Mammary epithelial cell (primary cell): ENCODE data around the gene SRGN.

Experiments
- CTCF ChIP-seq, 2 donors: IDR thresholded peaks in 1 of 2; conservative IDR thresholded peaks in 1 of 2; 2 replicates each; pipeline ENCODE4 v1.5.1; 2011 to 2012; ENCODE audit warnings: inconsistent platforms in 2 of 2, low read length in 2 of 2, mild to moderate bottlenecking in 2 of 2, control low read depth in 1 of 2, low read depth in 1 of 2; ENCODE audit not compliant: insufficient read depth in 1 of 2; ENCODE audit errors: extremely low read depth in 1 of 2
- EZH2 ChIP-seq: IDR thresholded peaks from 2 replicates; pipeline ENCODE4 v1.6.1; 2012; ENCODE audit warnings: low read length, inconsistent platforms, borderline replicate concordance

GRCh38 chr10:69052736-69053135, 35.2 kb upstream of the SRGN start:
- TF ChIP-seq CTCF (conservative IDR thresholded peaks at IDR 0.05 in 1 of 2, IDR thresholded peaks at IDR 0.05 in 1 of 2; ENCODE audit: extremely low read depth in 1 of 2, insufficient read depth in 1 of 2, low read depth in 1 of 2, low read length in 2 of 2) (no peak), EZH2 (no peak)
